ENCODE measurements around the gene UBALD2.
A peak's percentile ranks its signal among the peaks of the same experiment; 100 is the strongest.
"Not testable (repeated sequence)": the region's sequence is repeated elsewhere in the genome, so short reads cannot be mapped to it uniquely, and the experiment has no call there.

Gene UBALD2

GRCh38 chr17:76264755-76265623 lies at the start of gene UBALD2:
TSS of gene UBALD2 (plus strand) at chr17:76265348. CDS start at chr17:76265506, 158 bp downstream.
- DNase-seq (ENCODE audit: low spot score): peak; percentile 99

- no peak for DNase-seq (ENCODE audit: low spot score)
Observed at GRCh38 chr17:76217081-76217480, 48.1 kb upstream of the UBALD2 start.

- no peak for DNase-seq (ENCODE audit: low spot score)
Observed at GRCh38 chr17:76219670-76220383, 45.3 kb upstream of the UBALD2 start.

GRCh38 chr17:76223802-76224201 lies 41.3 kb upstream of the UBALD2 start:
- DNase-seq (ENCODE audit: low spot score): no peak

GRCh38 chr17:76225373-76226086 lies 39.6 kb upstream of the UBALD2 start:
- not testable (repeated sequence) for DNase-seq (ENCODE audit: low spot score)

- DNase-seq (ENCODE audit: low spot score): not testable (repeated sequence)
Observed at GRCh38 chr17:76226749-76227148, 38.4 kb upstream of the UBALD2 start.

GRCh38 chr17:76232342-76232741 lies 32.8 kb upstream of the UBALD2 start:
- DNase-seq (ENCODE audit: low spot score): peak; percentile 80

- DNase-seq (ENCODE audit: low spot score): no peak
Observed at GRCh38 chr17:76233588-76234353, 31.4 kb upstream of the UBALD2 start.

- no peak for DNase-seq (ENCODE audit: low spot score)
Observed at GRCh38 chr17:76234354-76234679, 30.8 kb upstream of the UBALD2 start.

GRCh38 chr17:76235883-76236282 lies 29.3 kb upstream of the UBALD2 start:
- no peak for DNase-seq (ENCODE audit: low spot score)

- no peak for DNase-seq (ENCODE audit: low spot score)
Observed at GRCh38 chr17:76236603-76237002, 28.5 kb upstream of the UBALD2 start.

GRCh38 chr17:76237859-76238313 lies 27.3 kb upstream of the UBALD2 start:
- no peak for DNase-seq (ENCODE audit: low spot score)

GRCh38 chr17:76238847-76239537 lies 26.2 kb upstream of the UBALD2 start:
- DNase-seq (ENCODE audit: low spot score): no peak

GRCh38 chr17:76239538-76240274 lies 25.4 kb upstream of the UBALD2 start:
- DNase-seq (ENCODE audit: low spot score): no peak

- peak; percentile 69 for DNase-seq (ENCODE audit: low spot score)
Observed at GRCh38 chr17:76240461-76241203, 24.5 kb upstream of the UBALD2 start, which contains the start of gene RNF157. TSS of gene RNF157 (minus strand) at chr17:76240493. CDS start at chr17:76240240, 253 bp downstream.

- no peak for DNase-seq (ENCODE audit: low spot score)
Observed at GRCh38 chr17:76241204-76241538, 24.0 kb upstream of the UBALD2 start.

GRCh38 chr17:76241691-76242255 lies 23.4 kb upstream of the UBALD2 start:
- DNase-seq (ENCODE audit: low spot score): no peak

GRCh38 chr17:76243826-76244679 lies 21.1 kb upstream of the UBALD2 start:
- peak; percentile 51 for DNase-seq (ENCODE audit: low spot score)
